ENCODE data around the gene PTPRD. TPM values are rescaled to one million over a fixed set of nuclear protein-coding genes. Genes with fewer than 3 reads are reported as not detected.
A peak's percentile ranks its signal among the peaks of the same experiment; 100 is the strongest.

Gene PTPRD
- total and polyA plus RNA-seq, 2 of the 4 experiments (the other 2 are of a cell fraction) = 0.07 to 0.18 TPM

- intact Hi-C loops (cut with micrococcal nuclease) = no loop called here
- ATAC-seq (ENCODE audit: low read depth) (no peak), DNase-seq (no peak)
- Histone ChIP-seq H3K4ac (ENCODE audit: low read depth, low read length) (no peak overlapping the region), H2AK5ac (ENCODE audit: low read depth, low read length) (no peak overlapping the region), H3K27ac (ENCODE audit: insufficient read depth, low read length) (no peak overlapping the region), H4K5ac (ENCODE audit: low read depth, low read length) (no peak overlapping the region), H4K8ac (ENCODE audit: low read depth in 2 of 2, low read length in 2 of 2) (no peak overlapping the region), H3K23ac (ENCODE audit: low read depth, low read length) (no peak overlapping the region), H2BK120ac (ENCODE audit: low read depth, low read length) (no peak overlapping the region), H2BK15ac (ENCODE audit: low read depth, low read length) (no peak overlapping the region), H2AK9ac (replicated peaks; ENCODE audit: low read depth, low read length, poor library complexity) (no peak overlapping the region), H3K36me3 (ENCODE audit: control insufficient read depth, insufficient read depth, low read length) (no peaks in the 10 kb centered on the region), H4K91ac (ENCODE audit: insufficient read depth, low read depth, low read length) (no peak overlapping the region), H3K27me3 (ENCODE audit: control insufficient read depth, insufficient read depth, low read length) (no peaks in the 10 kb centered on the region), H3K56ac (ENCODE audit: extremely low read depth, insufficient read depth, low read length) (no peak overlapping the region), H3K14ac (replicated peaks; ENCODE audit: low read depth, low read length) (no peak overlapping the region), H3K9me3 (ENCODE audit: control insufficient read depth, insufficient read depth, low read length) (no peaks in the 10 kb centered on the region), H2BK5ac (ENCODE audit: low read depth, low read length, poor library complexity, severe bottlenecking) (no peak overlapping the region), H3K4me3 (ENCODE audit: insufficient read depth, low read depth, low read length) (no peak overlapping the region), H2AFZ (replicated peaks; ENCODE audit: low read length, poor library complexity) (no peak overlapping the region), H3K4me2 (ENCODE audit: low read depth, low read length) (no peak overlapping the region), H3K18ac (ENCODE audit: low read depth, low read length) (no peak overlapping the region), H3K4me1 (ENCODE audit: control insufficient read depth, insufficient read depth, low read length) (no peaks in the 10 kb centered on the region), H3K9ac (ENCODE audit: low read depth, low read length) (no peak overlapping the region), H2BK20ac (ENCODE audit: low read depth, low read length) (no peak overlapping the region), H3K79me1 (ENCODE audit: low read depth in 1 of 2, low read length in 2 of 2) (no peaks in the 10 kb centered on the region), H3K9me1 (ENCODE audit: insufficient read depth, low read length) (no peaks in the 10 kb centered on the region), H4K20me1 (ENCODE audit: insufficient read depth, low read length) (no peaks in the 10 kb centered on the region)
- TF ChIP-seq CTCF (conservative IDR thresholded peaks at IDR 0.05; ENCODE audit: low read depth, low read length) (0 out of 2 replicates have a peak, but pooled peaks have one; percentile 6), MAFK (IDR thresholded peaks at IDR 0.05; ENCODE audit: low read depth, low read length) (no peak)
- in situ Hi-C loops (cut with MboI; ENCODE audit: low sequenced_read_pairs) = no loop called here
- CTCF ChIA-PET = no interaction called here
- POLR2A ChIA-PET (ENCODE audit: unreplicated experiment) = no interaction called here
- dilution Hi-C loops (cut with HindIII; ENCODE audit: low sequenced_read_pairs, unreplicated experiment) = no loop called here
- WGBS, 2 experiments (ENCODE audit: extremely low coverage in 2 of 2, insufficient read length in 1 of 2) = no CpG with 5 or more reads among the region's 8 CpGs
- BruUV-seq (replicated peaks) = no TSS peak
These were observed 614.1 kb downstream of the PTPRD start for GRCh38 chr9:9998491-9999287.
